Gastroesophageal sphincter (tissue), 3 donors: ENCODE results near the gene SLC7A11.

Source experiments
- EP300 ChIP-seq: sonication (generic); formaldehyde crosslinking; IDR thresholded peaks from one replicate; pipeline ENCODE4 v1.6.1; 2017; ENCODE audit warnings: antibody characterized with exemption, mild to moderate bottlenecking
- POLR2A ChIP-seq, 2 donors: fragments of 450-650 bp; IDR thresholded peaks; one replicate each; pipeline ENCODE4 v1.6.1; 2017; ENCODE audit warnings: antibody characterized with exemption in 2 of 2, mild to moderate bottlenecking in 2 of 2, moderate library complexity in 1 of 2
- POLR2AphosphoS5 ChIP-seq: sonication (generic); formaldehyde crosslinking; IDR thresholded peaks from one replicate; pipeline ENCODE4 v1.6.1; 2017; ENCODE audit warnings: antibody characterized with exemption
- TF ChIP-seq, protein P1 (sequence below), 4 experiments: fragments of 200-600 bp in 2 of 4; fragments of 450-650 bp in 2 of 4; sonication (generic) in 1 of 4; IDR thresholded peaks; one replicate each; pipeline ENCODE4 v1.5.1; 2017 to 2019; ENCODE audit warnings: antibody characterized with exemption in 4 of 4, mild to moderate bottlenecking in 2 of 4, moderate library complexity in 2 of 4

DNA sequence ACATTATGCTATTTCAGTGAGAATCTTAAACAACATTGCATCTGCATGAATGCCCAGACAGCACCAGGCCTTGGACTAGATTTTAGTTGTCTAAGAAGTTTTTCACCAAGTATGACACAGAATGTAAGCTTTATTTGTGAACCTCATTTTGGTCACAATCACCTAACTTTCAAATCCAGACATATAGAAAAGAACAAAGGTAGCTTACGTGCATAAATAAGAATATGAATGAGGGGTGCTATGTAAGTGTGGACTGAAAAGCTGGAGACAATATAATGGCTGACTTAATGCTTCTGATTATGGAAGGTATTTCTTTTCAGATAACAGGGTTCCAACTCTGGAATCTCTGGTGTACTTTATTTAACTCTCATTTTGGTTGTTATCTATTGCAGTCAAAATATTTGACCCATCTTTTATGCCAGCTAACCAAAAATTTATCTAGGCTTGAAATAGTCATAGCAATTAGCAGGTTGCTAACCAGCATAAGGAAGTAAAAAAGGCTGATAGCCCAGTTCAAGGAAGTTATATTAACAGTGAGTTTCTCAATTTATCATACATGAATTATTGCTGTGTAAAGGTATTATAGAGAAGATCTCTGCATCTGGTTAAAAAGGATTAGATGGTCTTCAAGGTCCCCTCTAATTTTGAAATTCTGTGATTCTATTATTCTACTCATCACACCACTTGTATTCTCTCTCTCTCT is 36.5 kb downstream of the SLC7A11 start:
- TF ChIP-seq, protein P1, sequence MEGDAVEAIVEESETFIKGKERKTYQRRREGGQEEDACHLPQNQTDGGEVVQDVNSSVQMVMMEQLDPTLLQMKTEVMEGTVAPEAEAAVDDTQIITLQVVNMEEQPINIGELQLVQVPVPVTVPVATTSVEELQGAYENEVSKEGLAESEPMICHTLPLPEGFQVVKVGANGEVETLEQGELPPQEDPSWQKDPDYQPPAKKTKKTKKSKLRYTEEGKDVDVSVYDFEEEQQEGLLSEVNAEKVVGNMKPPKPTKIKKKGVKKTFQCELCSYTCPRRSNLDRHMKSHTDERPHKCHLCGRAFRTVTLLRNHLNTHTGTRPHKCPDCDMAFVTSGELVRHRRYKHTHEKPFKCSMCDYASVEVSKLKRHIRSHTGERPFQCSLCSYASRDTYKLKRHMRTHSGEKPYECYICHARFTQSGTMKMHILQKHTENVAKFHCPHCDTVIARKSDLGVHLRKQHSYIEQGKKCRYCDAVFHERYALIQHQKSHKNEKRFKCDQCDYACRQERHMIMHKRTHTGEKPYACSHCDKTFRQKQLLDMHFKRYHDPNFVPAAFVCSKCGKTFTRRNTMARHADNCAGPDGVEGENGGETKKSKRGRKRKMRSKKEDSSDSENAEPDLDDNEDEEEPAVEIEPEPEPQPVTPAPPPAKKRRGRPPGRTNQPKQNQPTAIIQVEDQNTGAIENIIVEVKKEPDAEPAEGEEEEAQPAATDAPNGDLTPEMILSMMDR (IDR thresholded peaks at IDR 0.05) = no peak
- TF ChIP-seq POLR2AphosphoS5 = no peak
- TF ChIP-seq POLR2A (IDR thresholded peaks at IDR 0.05) = no peak
- no peak for TF ChIP-seq EP300
